ENCODE data around the gene ABCA4.

- TF ChIP-seq CTCF (IDR thresholded peaks at IDR 0.05 in 4 of 5, conservative IDR thresholded peaks at IDR 0.05 in 1 of 5) (no peak), POLR2A (IDR thresholded peaks at IDR 0.05) (no peak)
Observed at GRCh38 chr1:94056996-94057395, 64.0 kb downstream of the ABCA4 start.
